Right kidney (tissue), 1 donor: ENCODE data around the gene RAB44.
A peak's percentile ranks its signal among the peaks of the same experiment; 100 is the strongest.

Source experiments
- DNase-seq: peaks from one replicate; pipeline ENCODE4 v3.0.0-alpha.2; 2016

The RAB44 gene

DNA sequence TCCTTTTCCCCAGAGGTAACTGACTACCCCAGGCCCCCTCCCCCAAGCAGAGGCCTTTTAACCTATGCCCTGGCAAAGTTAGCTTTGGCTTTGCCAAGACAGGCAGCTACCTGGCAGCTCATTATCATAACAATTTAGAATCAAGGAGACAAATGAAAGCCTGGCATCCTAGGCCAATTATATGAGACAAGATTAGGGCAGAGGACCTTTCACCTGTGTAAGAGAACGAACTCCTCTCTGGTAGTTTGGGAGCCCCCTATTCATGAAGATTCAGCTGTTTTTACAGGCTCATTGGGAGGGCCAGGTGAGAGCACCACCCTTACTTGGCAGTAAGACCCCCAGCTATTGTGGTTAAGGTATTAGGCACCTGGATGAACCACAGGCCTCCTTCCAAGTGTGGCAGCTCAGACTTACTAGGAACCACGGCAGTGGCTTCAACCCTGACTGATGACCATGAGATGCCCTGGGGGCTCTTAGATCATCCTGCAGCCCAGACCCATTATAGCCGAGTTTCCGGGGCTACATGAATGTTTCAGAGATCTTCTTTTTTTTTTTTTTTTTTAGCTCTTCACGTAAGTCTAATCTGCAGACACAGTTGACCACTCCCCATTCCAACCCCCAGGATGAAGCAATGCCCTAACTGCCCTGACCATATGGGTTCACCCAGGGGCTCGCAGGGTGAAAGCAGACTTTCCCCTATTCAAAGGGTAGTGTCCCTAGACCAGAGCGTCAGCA lies 56.2 kb downstream of the RAB44 start:
- no peak for DNase-seq

- no peak for DNase-seq
Observed at GRCh38 chr6:36754582-36755434, 57.2 kb downstream of the RAB44 start.

GRCh38 chr6:36755435-36756348 lies 58.1 kb downstream of the RAB44 start:
- no peak for DNase-seq

DNA sequence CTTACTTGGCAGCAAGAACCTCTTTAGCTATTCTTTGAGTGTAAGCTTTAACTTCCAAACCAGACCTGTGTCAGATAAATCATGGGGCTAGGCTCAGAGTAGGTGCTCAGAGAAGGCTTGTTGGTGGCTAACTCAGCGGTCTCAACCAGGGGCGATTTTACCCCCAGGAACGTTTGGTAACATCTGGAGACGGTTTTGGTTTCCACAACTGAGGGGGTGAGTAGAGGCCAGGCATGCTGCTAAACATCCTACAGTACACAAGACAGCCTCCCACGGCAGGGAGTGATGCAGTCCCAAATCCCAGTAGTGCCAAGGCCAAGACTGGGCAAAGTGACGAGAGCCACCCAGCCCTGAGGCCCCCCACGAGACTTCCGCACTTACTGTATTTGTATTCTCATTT lies 59.2 kb downstream of the RAB44 start:
- no peak for DNase-seq

- no peak for DNase-seq
Observed at GRCh38 chr6:36757206-36757605, 59.6 kb downstream of the RAB44 start.

DNA sequence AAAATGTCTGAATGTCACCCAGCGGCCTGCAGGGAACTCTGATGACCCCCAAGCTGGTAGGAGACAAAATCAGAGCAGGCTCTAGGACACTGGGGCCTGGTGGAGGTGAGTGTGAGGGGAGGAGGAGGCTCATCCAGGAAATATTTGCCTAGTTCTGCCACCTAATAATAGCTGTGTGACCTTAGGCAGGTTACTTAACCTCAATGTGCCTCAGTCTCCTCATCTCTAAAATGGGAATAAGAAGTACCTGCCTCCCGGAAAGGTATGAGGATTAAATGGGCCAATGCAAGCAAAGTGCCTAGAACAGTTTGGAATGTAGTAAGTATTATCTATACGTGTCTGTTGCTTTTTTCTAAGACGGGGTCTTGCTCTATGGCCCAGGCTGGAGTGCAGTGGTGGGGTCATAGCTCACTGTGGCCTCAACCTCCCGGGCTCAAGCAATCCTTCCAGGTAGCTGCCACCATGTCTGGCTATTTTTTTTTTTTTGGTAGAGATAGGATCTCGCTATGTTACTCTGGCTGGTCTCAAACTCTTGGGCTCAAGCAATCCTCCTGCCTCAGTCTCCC lies 60.4 kb downstream of the RAB44 start:
- DNase-seq, result no peak

- peak; percentile 30 for DNase-seq
Observed at GRCh38 chr6:36758516-36759147, 61.0 kb downstream of the RAB44 start.

GRCh38 chr6:36759148-36759759 lies 61.6 kb downstream of the RAB44 start:
- peak; percentile 49 for DNase-seq

- no peak for DNase-seq
Observed at GRCh38 chr6:36760685-36761435, 63.2 kb downstream of the RAB44 start.

DNA sequence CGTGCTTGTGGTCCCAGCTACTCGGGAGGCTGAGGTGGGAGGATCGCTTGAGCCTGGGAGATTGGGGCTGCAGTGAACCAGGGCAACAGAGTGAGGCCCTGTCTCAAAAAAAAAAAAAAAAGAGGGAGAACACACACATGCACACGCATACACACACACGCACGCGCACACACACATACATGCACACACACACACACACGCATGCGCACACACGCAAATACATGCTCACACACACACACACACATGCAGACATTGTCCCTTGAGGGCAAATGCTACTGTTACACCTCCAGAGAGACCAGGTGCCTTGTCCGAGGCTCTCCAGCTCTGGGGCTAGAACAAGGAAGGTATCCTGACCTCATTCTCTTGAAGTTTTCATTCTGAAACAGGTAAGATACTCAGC lies 64.5 kb downstream of the RAB44 start:
- DNase-seq, result no peak

DNA sequence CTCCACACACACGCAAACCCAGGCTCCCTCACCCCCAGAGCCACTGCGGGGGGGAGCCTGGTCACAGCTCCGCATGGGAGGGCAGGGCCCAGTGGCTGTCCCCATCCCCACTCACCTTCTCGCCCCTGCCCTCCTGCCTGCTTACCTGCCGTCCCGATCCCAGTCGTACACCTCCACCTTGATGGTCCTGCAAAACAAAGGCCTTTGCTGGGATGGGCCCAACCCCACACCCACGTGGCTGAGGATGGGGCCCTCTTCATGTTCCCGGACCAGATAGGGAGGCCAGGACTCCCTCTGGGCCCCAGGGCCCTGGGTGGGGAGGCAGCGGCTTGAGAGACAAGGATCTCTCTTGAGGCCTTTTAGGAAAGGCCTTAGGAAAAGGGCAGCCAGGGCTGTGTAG lies 67.6 kb downstream of the RAB44 start:
- no peak for DNase-seq

DNA sequence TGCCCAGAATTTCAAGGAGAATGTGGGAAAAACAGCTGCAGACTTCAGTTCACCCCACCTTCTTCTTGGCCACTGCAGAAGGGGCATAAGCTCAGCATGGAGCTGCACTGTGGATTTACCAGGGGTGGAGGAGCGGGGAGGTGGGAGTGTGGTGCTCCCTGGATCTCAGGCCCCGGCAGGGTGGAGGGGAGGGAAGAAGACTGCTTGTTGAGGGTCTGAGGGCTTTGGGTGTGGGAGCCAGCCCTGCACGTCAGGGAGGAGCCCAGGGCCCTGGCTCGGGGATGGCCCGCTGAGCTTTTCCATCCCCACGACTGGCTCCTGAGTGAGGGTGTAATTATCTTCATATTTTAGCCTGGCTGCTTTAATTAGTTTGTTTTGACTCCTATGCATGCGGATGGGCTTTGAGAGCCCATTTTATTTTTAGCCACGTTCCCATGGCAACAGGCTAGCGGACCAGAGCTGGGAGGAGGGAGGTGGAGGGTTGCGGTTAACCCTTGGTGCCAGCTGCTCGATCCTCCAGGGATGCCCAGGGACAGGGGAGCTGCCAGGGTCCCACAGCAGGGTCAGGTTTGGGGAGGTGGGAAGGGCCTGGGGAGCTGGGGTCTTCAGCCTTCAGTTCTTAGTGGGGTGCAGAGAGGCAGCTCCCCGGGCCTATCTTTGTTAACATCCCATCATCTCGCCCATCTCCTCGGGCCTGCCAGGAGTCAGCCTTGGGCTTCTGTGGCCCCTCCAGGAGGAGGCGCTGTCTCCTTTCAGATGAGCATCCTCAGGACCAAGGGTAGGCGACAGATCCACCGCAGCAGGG lies 68.2 kb downstream of the RAB44 start:
- peak; percentile 76 for DNase-seq

- no peak for DNase-seq
Observed at GRCh38 chr6:36766399-36766945, 68.8 kb downstream of the RAB44 start.

DNA sequence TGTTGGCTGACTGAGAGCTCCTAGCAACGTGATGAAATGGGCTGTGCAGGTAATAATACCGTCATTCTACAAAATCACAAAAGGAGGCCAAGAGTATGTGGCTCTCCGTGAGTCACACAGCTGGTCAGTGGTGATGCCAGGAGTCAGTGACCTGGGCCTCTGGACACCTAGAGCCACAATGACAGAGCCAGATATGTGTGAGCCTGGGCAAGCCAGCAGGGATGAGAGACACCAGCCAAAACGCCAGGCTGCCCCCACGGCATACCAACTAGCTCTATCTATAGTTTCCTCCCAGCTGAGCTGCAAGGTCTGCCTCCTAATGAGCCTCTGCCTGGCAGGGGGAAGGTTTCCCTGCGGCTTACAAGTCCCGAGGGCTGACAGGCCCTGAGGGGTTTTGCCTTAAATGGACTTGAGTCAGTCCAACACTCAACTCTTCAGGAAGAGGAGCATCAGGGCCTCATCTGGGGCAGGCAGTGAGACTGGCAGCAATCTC lies 71.6 kb downstream of the RAB44 start:
- no peak for DNase-seq

GRCh38 chr6:36769676-36770499 lies 72.3 kb downstream of the RAB44 start:
- no peak for DNase-seq

GRCh38 chr6:36771145-36771544 lies 73.5 kb downstream of the RAB44 start:
- no peak for DNase-seq

DNA sequence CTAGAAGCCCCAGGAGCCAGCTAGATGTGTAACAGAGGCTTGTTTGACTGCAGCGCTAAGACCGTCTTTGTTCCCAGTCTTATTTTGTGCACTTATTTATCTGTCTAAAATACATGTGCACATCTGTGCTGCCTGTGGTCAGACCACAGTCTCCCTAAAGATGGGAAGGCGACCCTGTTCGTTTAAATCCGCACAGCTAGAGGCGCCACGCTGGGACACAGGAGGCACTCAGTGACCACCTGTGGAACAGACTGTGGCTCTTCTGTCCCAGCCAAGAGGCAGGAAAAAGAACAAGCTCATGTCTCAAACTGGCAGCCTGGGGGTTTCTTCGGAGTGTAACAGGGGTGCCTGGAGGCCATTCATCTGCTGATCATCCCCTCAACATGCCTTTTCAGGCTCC lies 74.8 kb downstream of the RAB44 start:
- DNase-seq, result no peak

GRCh38 chr6:36774331-36774730 lies 76.7 kb downstream of the RAB44 start:
- DNase-seq, result no peak
